Adrenal gland (tissue), 12 donors: Measurements from ENCODE around the gene PTPRJ. TPM values are rescaled to one million over a fixed set of nuclear protein-coding genes. Genes with fewer than 3 reads are reported as not detected.

ENCODE experiments used
- DNase-seq, 7 donors: peaks; one replicate each; pipeline ENCODE4 v3.0.0-alpha.2; 2019 to 2020
- H3K27ac ChIP-seq, 5 donors: fragments of 200-600 bp; sonication (generic) in 4 of 5; 1 replicate in 3 of 5; 2 replicates in 2 of 5; pipeline versions ENCODE4 v1.5.1 to v1.8.0; 2016 to 2020; ENCODE audit warnings: mild to moderate bottlenecking in 1 of 5
- H3K27me3 ChIP-seq: fragments of 200-600 bp; 2 replicates; pipeline ENCODE4 v1.8.0; 2021
- H3K36me3 ChIP-seq, 2 donors: fragments of 200-600 bp; replicated peaks in 1 of 2; 1 replicate in 1 of 2; 2 replicates in 1 of 2; pipeline versions ENCODE4 v1.5.1 to v1.8.0; 2018 to 2022
- H3K4me1 ChIP-seq, 2 donors: fragments of 200-600 bp; replicated peaks in 1 of 2; 1 replicate in 1 of 2; 2 replicates in 1 of 2; pipeline versions ENCODE4 v1.5.1 to v1.8.0; 2018 to 2021
- H3K4me3 ChIP-seq, 4 donors: fragments of 200-600 bp; sonication (generic) in 3 of 4; one replicate each; pipeline ENCODE4 v1.5.1; 2016 to 2018
- H3K9me3 ChIP-seq, 3 donors: fragments of 200-600 bp; sonication (generic) in 1 of 3; replicated peaks in 1 of 3; 1 replicate in 2 of 3; 2 replicates in 1 of 3; pipeline versions ENCODE4 v1.5.1 to v1.8.0; 2016 to 2021
- POLR2A ChIP-seq, 2 donors: fragments of 450-650 bp; IDR thresholded peaks; one replicate each; pipeline ENCODE4 v1.6.1; 2017; ENCODE audit warnings: antibody characterized with exemption in 2 of 2, mild to moderate bottlenecking in 2 of 2, moderate library complexity in 1 of 2
- WGBS, 4 donors: extraction: QIAGEN DNeasy Blood & Tissue Kit in 2 of 4; methylation state at CpG; one replicate each; pipeline versions ENCODE4 v1.1.5 to v1.1.7; 2013 to 2017; 5-methylcytosine and 5-hydroxymethylcytosine counted together
- intact Hi-C, 2 donors: fragments of 100-400 bp; cut with DNase I; formaldehyde crosslinking; loops; one replicate each; pipeline versions ENCODE4 v1.14.1 to v1.15.0; 2022 to 2023
- polyA plus RNA-seq, 3 donors: library from polyadenylated mRNA; stranded (reverse); fragments of 200-250 nt in 2 of 3; fragments of 350-450 nt in 1 of 3; fragmentation: Illumina TruSeq in 1 of 3; extraction: RNeasy Lipid Tissue Mini Kit (QIAGEN cat#74804) in 1 of 3; gene quantifications; one replicate each; pipeline ENCODE4 v1.2.3, GENCODE V29; 2013 to 2014
- total RNA-seq, 9 donors: library from RNA; depleted of rRNA in 4 of 9; stranded (reverse); fragments of >200 nt in 4 of 9; fragments of 120-200 nt in 1 of 9; fragmentation: NEBNext Ultra II Directional in 1 of 9; extraction: Animal tissue kit (Norgen Biotek cat#: 25700) in 1 of 9; gene quantifications; one replicate each; pipeline versions ENCODE4 v1.1.0 to v1.2.4, GENCODE V29; 2013 to 2023
- TF ChIP-seq, protein P1 (sequence below), 6 experiments: fragments of 450-650 bp in 4 of 6; fragments of 200-600 bp in 2 of 6; sonication (generic) in 1 of 6; IDR thresholded peaks; 1 replicate in 5 of 6; 2 replicates in 1 of 6; pipeline versions ENCODE4 v1.5.1 to v1.8.0; 2016 to 2021; ENCODE audit warnings: antibody characterized with exemption in 6 of 6, mild to moderate bottlenecking in 2 of 6, moderate library complexity in 1 of 6
- donor health status: healthy with polysubstance abuse.
- donor health status: Bipolar disorder and iron deficiency.
- donor health status: DM: yes; HTN: yes; CAD: no.
- donor health status: DM: no; HTN: no; CAD: no.
- donor health status: DM: no; HTN: no; CAD: no.
- donor health status: DM: yes; HTN: yes; CAD: no.

The PTPRJ gene
- total and polyA plus RNA-seq, 12 donors: 1.4 to 16.9 (median 10.2) TPM

DNA sequence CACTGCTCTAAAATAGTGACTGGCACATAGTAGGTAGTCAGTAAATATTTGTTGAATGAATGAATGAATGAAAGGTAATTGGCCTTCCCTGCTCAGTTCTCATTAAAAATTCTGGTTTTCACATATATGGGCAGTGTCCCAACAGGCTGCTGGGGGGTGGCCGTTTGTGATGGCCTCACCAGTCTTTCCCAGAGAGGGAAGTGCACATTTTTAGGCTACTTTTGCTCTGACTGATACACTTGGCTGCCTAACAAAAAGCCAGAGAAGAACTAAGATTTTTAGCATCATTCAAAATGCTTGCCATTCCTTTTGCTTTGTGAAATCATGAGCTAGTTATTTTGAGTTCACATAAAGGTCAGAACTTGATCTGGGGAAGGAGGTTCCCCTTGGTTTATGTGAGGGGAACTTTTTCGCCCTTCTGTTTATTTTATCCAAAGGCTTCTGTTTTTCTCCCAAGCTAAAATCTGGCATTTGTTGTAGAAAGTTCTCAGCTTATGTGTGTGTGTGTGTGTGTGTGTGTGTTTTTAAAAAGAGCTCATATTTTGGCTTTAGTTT, 83.1 kb downstream of the PTPRJ start:
- H3K4me1 ChIP-seq: peaks cover 0 to 19% of the 10 kb centered on the region in 2 donors
- intact Hi-C loops: no loop called here
- H3K27ac ChIP-seq: peak overlapping the region in 2 of 5 donors; percentile 22 to 70
- H3K36me3 ChIP-seq: no peaks in the 10 kb centered on the region
- WGBS, 4 donors: 43 to 62% (median 48%) methylated on average over 2 of the region's 2 CpGs
- peak in 6 of 7 donors; percentile 12 to 62 (median 36) for DNase-seq
- H3K4me3 ChIP-seq: no peak overlapping the region
- H3K27me3 ChIP-seq: no peaks in the 10 kb centered on the region
- H3K9me3 ChIP-seq: no peaks in the 10 kb centered on the region
- TF ChIP-seq POLR2A (IDR thresholded peaks at IDR 0.05): no peak
- TF ChIP-seq, protein P1, sequence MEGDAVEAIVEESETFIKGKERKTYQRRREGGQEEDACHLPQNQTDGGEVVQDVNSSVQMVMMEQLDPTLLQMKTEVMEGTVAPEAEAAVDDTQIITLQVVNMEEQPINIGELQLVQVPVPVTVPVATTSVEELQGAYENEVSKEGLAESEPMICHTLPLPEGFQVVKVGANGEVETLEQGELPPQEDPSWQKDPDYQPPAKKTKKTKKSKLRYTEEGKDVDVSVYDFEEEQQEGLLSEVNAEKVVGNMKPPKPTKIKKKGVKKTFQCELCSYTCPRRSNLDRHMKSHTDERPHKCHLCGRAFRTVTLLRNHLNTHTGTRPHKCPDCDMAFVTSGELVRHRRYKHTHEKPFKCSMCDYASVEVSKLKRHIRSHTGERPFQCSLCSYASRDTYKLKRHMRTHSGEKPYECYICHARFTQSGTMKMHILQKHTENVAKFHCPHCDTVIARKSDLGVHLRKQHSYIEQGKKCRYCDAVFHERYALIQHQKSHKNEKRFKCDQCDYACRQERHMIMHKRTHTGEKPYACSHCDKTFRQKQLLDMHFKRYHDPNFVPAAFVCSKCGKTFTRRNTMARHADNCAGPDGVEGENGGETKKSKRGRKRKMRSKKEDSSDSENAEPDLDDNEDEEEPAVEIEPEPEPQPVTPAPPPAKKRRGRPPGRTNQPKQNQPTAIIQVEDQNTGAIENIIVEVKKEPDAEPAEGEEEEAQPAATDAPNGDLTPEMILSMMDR (IDR thresholded peaks at IDR 0.05): no peak

- intact Hi-C loops: no loop called here
- H3K9me3 ChIP-seq: no peaks in the 10 kb centered on the region
- TF ChIP-seq, protein P1 (IDR thresholded peaks at IDR 0.05): no peak
- no peaks in the 10 kb centered on the region for H3K36me3 ChIP-seq
- no peaks in the 10 kb centered on the region for H3K27me3 ChIP-seq
- DNase-seq: no peak
- peak overlapping the region in 2 of 5 donors; percentile 22 to 66 for H3K27ac ChIP-seq
- no peak overlapping the region for H3K4me3 ChIP-seq
- peaks cover 0 to 19% of the 10 kb centered on the region in 2 donors for H3K4me1 ChIP-seq
- WGBS, 4 donors: 56 to 78% (median 70%) methylated on average over 5 to 8 of the region's 8 CpGs
Measured at GRCh38 chr11:48064306-48064705, 83.9 kb downstream of the PTPRJ start.

DNA sequence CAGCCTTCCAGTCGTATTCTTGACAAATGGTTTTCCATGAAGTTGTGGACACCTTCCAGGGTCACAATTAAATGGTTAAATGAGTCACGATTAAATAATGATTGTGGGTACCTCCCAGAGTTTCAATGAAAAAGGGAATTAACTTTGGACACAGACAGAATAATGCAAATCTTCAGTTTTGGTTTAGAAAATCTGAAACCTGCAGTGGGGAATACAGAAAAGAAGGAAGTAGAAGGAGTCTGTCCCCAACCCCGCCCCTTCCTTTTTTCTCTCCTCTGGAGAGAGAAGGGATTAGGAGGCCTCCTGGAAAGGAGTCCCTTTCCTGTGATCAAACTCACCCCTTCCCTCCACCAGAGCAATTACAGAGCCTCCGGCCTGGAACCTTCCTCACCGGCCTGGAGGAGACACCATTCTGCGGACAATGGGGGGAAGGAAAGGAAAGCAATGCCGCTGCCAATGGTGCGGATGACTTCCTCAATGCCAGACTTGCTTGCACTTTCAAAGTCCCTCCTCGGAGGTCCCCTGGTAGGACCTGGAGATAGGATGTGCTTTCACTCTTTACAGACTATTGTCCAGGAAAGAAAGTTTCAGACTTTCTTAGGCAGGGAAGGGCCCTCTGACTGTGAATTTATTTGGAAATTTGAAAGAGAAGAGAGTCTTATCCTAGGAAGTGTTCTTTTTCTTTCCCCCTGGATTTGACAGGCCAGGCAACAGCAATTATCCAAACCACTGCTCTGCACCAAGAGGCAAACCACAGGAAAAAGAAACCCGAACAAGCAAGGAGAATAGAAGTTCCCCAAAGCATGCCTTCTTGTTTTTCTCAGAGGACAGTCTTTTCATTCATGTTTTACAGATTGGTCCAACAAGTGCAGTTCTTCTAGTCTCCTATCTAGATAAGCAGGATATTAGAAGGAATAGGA, 86.8 kb downstream of the PTPRJ start:
- H3K4me1 ChIP-seq: peaks cover 0 to 19% of the 10 kb centered on the region in 2 donors
- H3K9me3 ChIP-seq: no peaks in the 10 kb centered on the region
- WGBS, 4 donors: 54 to 77% (median 69%) methylated on average over 10 of the region's 10 CpGs
- H3K27ac ChIP-seq: peak overlapping the region in 1 of 5 donors; percentile 68
- H3K36me3 ChIP-seq: no peaks in the 10 kb centered on the region
- intact Hi-C loops: no loop called here
- peak in 3 of 7 donors; percentile 9 to 20 (median 16) for DNase-seq
- H3K27me3 ChIP-seq: no peaks in the 10 kb centered on the region
- no peak for TF ChIP-seq POLR2A (IDR thresholded peaks at IDR 0.05)
- TF ChIP-seq, protein P1 (IDR thresholded peaks at IDR 0.05): no peak
- no peak overlapping the region for H3K4me3 ChIP-seq

DNA sequence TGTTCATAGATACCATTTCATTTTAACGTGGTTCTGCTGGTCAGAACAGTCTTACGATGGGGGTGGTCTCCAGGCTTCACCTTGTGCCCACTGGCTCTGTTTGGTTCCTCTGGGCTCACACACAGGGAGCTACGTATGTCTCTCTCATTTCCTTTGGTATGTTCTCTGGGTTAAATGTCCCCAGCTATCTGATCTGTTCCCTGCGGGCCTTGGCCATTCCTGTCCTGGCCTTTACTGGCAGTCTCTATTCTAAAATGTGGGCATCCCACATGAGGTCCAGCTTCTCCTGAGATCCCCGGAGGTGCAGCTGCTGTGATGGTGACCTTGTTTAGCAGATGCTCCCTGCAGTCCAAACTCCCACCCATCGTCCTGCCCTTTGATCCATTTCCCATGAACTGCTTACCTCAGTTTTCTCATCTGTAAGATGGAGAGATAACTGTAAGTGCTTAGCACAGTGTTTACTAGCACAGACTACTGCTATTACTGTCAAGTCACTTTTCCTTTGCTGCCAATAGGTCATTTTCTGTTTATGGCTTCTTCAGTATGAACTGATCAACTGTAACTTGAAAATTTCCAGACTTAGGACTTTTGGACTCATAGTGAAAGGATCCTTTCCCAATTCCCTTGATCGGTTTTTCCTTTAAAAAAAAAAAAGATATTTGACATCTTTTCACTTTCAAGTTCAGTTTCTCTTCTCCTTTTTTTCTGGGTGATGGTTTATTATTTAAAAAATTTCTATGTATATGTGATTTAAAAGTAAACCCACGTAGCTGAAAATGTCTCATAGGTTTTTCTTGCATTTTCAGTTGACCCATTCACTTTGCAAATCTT, 92.9 kb downstream of the PTPRJ start:
- Histone ChIP-seq H3K27ac (no peak overlapping the region), H3K9me3 (no peaks in the 10 kb centered on the region), H3K36me3 (no peaks in the 10 kb centered on the region), H3K4me1 (no peaks in the 10 kb centered on the region), H3K27me3 (no peaks in the 10 kb centered on the region), H3K4me3 (no peak overlapping the region)
- 64 to 83% (median 74%) methylated on average over 8 of the region's 8 CpGs for WGBS, 4 donors
- DNase-seq: no peak
- intact Hi-C loops: no loop called here
- TF ChIP-seq, protein P1 (IDR thresholded peaks at IDR 0.05): no peak
- no peak for TF ChIP-seq POLR2A (IDR thresholded peaks at IDR 0.05)
